ENCODE results near the gene ALDH3A2.

Gene ALDH3A2

GRCh38 chr17:19717031-19717360, 68.4 kb downstream of the ALDH3A2 start:
- FAIRE-seq, result no peak

- FAIRE-seq, result no peak
Measured at GRCh38 chr17:19717411-19717908, 68.9 kb downstream of the ALDH3A2 start.

GRCh38 chr17:19718041-19718612, 69.6 kb downstream of the ALDH3A2 start:
- FAIRE-seq, result no peak

GRCh38 chr17:19718613-19719354, 70.2 kb downstream of the ALDH3A2 start:
- FAIRE-seq, result no peak

GRCh38 chr17:19719355-19720209, 71.0 kb downstream of the ALDH3A2 start:
- FAIRE-seq, result no peak

- no peak for FAIRE-seq
Measured at GRCh38 chr17:19720210-19720475, 71.6 kb downstream of the ALDH3A2 start.

GRCh38 chr17:19720631-19721426, 72.3 kb downstream of the ALDH3A2 start:
- FAIRE-seq, result no peak

- no peak for FAIRE-seq
Measured at GRCh38 chr17:19723964-19724363, 75.4 kb downstream of the ALDH3A2 start.

GRCh38 chr17:19724501-19725420, 76.2 kb downstream of the ALDH3A2 start:
- FAIRE-seq, result no peak

GRCh38 chr17:19725486-19725885, 76.9 kb downstream of the ALDH3A2 start:
- no peak for FAIRE-seq

GRCh38 chr17:19726631-19727376, 78.3 kb downstream of the ALDH3A2 start:
- FAIRE-seq, result no peak
